ENCODE results near the gene DTNA.
"Not testable (repeated sequence)": the region's sequence is repeated elsewhere in the genome, so short reads cannot be mapped to it uniquely, and the experiment has no call there.

DNA sequence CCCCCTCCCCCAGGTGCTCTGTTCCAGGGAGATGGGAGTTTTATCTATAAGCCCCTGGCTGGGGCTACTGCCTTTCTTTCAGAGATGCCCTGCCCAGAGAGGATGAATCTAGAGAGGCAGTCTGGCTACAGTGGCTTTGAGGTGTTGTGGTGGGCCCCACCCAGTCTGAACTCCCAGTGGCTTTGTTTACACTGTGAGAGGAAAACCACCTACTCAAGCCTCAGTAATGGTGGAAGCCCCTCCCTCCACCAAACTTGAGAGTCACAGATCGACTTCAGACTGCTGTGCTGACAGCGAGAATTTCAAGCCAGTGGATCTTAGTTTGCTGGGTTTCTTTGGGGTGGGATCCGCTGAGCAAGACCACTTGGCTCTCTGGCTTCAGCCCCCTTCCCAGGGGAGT is 20.3 kb upstream of the DTNA start:
- TF ChIP-seq POLR2A, POLR2AphosphoS5 (IDR thresholded peaks at IDR 0.05; ENCODE audit: low read depth, low read length): not testable (repeated sequence)

Measured in GM12892 (cell line).